ENCODE results near the gene MACROD2. TPM values are rescaled to one million over a fixed set of nuclear protein-coding genes. Genes with fewer than 3 reads are reported as not detected.

MACROD2 gene
- total RNA-seq, 1 experiment from 2014 or later: 3.1 TPM

- TF ChIP-seq CTCF (IDR thresholded peaks at IDR 0.05; ENCODE audit: unreplicated experiment): no peak
- no peaks in the 10 kb centered on the region for H3K9me3 Mint-ChIP-seq (ENCODE audit: unreplicated experiment)
- CTCF ChIA-PET: no interaction called here
- no peaks in the 10 kb centered on the region for H3K27me3 Mint-ChIP-seq (ENCODE audit: insufficient read depth, unreplicated experiment)
- H3K27ac Mint-ChIP-seq (ENCODE audit: low read depth, unreplicated experiment): no peak overlapping the region
- H3K36me3 Mint-ChIP-seq (ENCODE audit: insufficient read depth, unreplicated experiment): no peaks in the 10 kb centered on the region
- intact Hi-C loops (cut with micrococcal nuclease): no loop called here
- BruUV-seq (replicated peaks): no TSS peak
- H3K4me1 Mint-ChIP-seq (ENCODE audit: insufficient read depth, unreplicated experiment): peaks cover 2% of the 10 kb centered on the region
- no peak overlapping the region for H3K4me3 Mint-ChIP-seq (ENCODE audit: unreplicated experiment)
- POLR2A ChIA-PET: no interaction called here
- DNase-seq (ENCODE audit: unreplicated experiment): no peak
Measured at GRCh38 chr20:15922556-15922955, 1927.2 kb downstream of the MACROD2 start.

- no peak for TF ChIP-seq CTCF (IDR thresholded peaks at IDR 0.05; ENCODE audit: unreplicated experiment)
- POLR2A ChIA-PET: interaction anchor here (1.2 kb wide), 1 partner anchor 8 kb away, joined by 4 read pairs; no protein-coding TSS in a partner anchor
- CTCF ChIA-PET: interaction anchor here (1.5 kb wide), 1 partner anchor 21 kb away, joined by 4 read pairs; no protein-coding TSS in a partner anchor
- no peak overlapping the region for H3K4me3 Mint-ChIP-seq (ENCODE audit: unreplicated experiment)
- H3K27me3 Mint-ChIP-seq (ENCODE audit: insufficient read depth, unreplicated experiment): no peaks in the 10 kb centered on the region
- no peak overlapping the region for H3K27ac Mint-ChIP-seq (ENCODE audit: low read depth, unreplicated experiment)
- H3K4me1 Mint-ChIP-seq (ENCODE audit: insufficient read depth, unreplicated experiment): peaks cover 8% of the 10 kb centered on the region
- H3K36me3 Mint-ChIP-seq (ENCODE audit: insufficient read depth, unreplicated experiment): no peaks in the 10 kb centered on the region
- intact Hi-C loops (cut with micrococcal nuclease): no loop called here
- no peak for DNase-seq (ENCODE audit: unreplicated experiment)
- no peaks in the 10 kb centered on the region for H3K9me3 Mint-ChIP-seq (ENCODE audit: unreplicated experiment)
- no TSS peak for BruUV-seq (replicated peaks)
Measured at GRCh38 chr20:15923030-15923776, 1927.9 kb downstream of the MACROD2 start.

- no peak for TF ChIP-seq CTCF (IDR thresholded peaks at IDR 0.05; ENCODE audit: unreplicated experiment)
- Mint-ChIP-seq H3K27me3 (ENCODE audit: insufficient read depth, unreplicated experiment) (no peaks in the 10 kb centered on the region), H3K4me3 (ENCODE audit: unreplicated experiment) (no peak overlapping the region), H3K9me3 (ENCODE audit: unreplicated experiment) (no peaks in the 10 kb centered on the region), H3K36me3 (ENCODE audit: insufficient read depth, unreplicated experiment) (no peaks in the 10 kb centered on the region), H3K4me1 (ENCODE audit: insufficient read depth, unreplicated experiment) (peaks cover 9% of the 10 kb centered on the region), H3K27ac (ENCODE audit: low read depth, unreplicated experiment) (no peak overlapping the region)
- BruUV-seq (replicated peaks): no TSS peak
- CTCF ChIA-PET: interaction anchor here (0.7 to 1.5 kb wide), 3 partner anchors 22 to 862 kb away, joined by 4 to 6 read pairs (median 4); no protein-coding TSS in a partner anchor
- intact Hi-C loops (cut with micrococcal nuclease): no loop called here
- DNase-seq (ENCODE audit: unreplicated experiment): no peak
- POLR2A ChIA-PET: interaction anchor here (1.2 kb wide), 1 partner anchor 10 kb away, joined by 4 read pairs; no protein-coding TSS in a partner anchor
Measured at GRCh38 chr20:15924556-15924955, 1929.2 kb downstream of the MACROD2 start.

- DNase-seq (ENCODE audit: unreplicated experiment): no peak
- TF ChIP-seq CTCF (IDR thresholded peaks at IDR 0.05; ENCODE audit: unreplicated experiment): no peak
- Mint-ChIP-seq H3K36me3 (ENCODE audit: insufficient read depth, unreplicated experiment) (no peaks in the 10 kb centered on the region), H3K4me1 (ENCODE audit: insufficient read depth, unreplicated experiment) (peaks cover 15% of the 10 kb centered on the region), H3K9me3 (ENCODE audit: unreplicated experiment) (no peaks in the 10 kb centered on the region), H3K4me3 (ENCODE audit: unreplicated experiment) (no peak overlapping the region), H3K27me3 (ENCODE audit: insufficient read depth, unreplicated experiment) (no peaks in the 10 kb centered on the region), H3K27ac (ENCODE audit: low read depth, unreplicated experiment) (no peak overlapping the region)
- no TSS peak for BruUV-seq (replicated peaks)
- POLR2A ChIA-PET: no interaction called here
- intact Hi-C loops (cut with micrococcal nuclease): no loop called here
- CTCF ChIA-PET: interaction anchor here (0.6 kb wide), 1 partner anchor 14 kb away, joined by 3 read pairs; no protein-coding TSS in a partner anchor
Measured at GRCh38 chr20:15925376-15925775, 1930.1 kb downstream of the MACROD2 start.

Measured in MCF 10A (cell line).